CD8-positive, alpha-beta memory T cell (primary cell): Measurements from ENCODE around the gene SUGP1. TPM values are rescaled to one million over a fixed set of nuclear protein-coding genes. Genes with fewer than 3 reads are reported as not detected.
A peak's percentile ranks its signal among the peaks of the same experiment; 100 is the strongest.

Experiments
- CTCF ChIA-PET: fragments of 350-600 bp; sonication (Branson Sonifier 250); formaldehyde crosslinking; loops from one replicate; lab custom pipeline; 2021; ENCODE audit warnings: antibody characterized with exemption; lab: Charles Lee
- POLR2A ChIA-PET: fragments of 350-600 bp; sonication (Branson Sonifier 250); formaldehyde crosslinking; loops from one replicate; lab custom pipeline; 2021; ENCODE audit warnings: antibody characterized with exemption; lab: Charles Lee
- DNase-seq, 5 donors: peaks; one replicate each; pipeline versions ENCODE4 v3.0.0 to v3.0.0-alpha.2; 2020 to 2022; ENCODE audit warnings: mixed read lengths in 1 of 5
- H3K27ac ChIP-seq: one replicate; pipeline ENCODE4 v1.7.0; 2013; ENCODE audit warnings: low read depth, mild to moderate bottlenecking, low read length, moderate library complexity
- H3K27me3 ChIP-seq: 2 replicates; pipeline ENCODE4 v1.7.0; 2013; ENCODE audit warnings: low read length, mild to moderate bottlenecking; ENCODE audit not compliant: insufficient read depth, poor library complexity, severe bottlenecking
- H3K36me3 ChIP-seq: 2 replicates; pipeline ENCODE4 v1.7.0; 2013; ENCODE audit warnings: mild to moderate bottlenecking, low read length, moderate library complexity; ENCODE audit not compliant: insufficient read depth
- H3K4me1 ChIP-seq: 2 replicates; pipeline ENCODE4 v1.7.0; 2013; ENCODE audit warnings: mild to moderate bottlenecking, low read length, moderate library complexity; ENCODE audit not compliant: insufficient read depth
- H3K4me3 ChIP-seq: 2 replicates; pipeline ENCODE4 v1.7.0; 2013; ENCODE audit warnings: mild to moderate bottlenecking, low read length
- H3K9me3 ChIP-seq: 2 replicates; pipeline ENCODE4 v1.7.0; 2013; ENCODE audit warnings: mild to moderate bottlenecking, low read length
- H3K27ac Mint-ChIP-seq, 8 donors: one replicate each; pipeline ENCODE4 v1.8.0; 2020 to 2021; ENCODE audit warnings: mixed read lengths in 8 of 8, mild to moderate bottlenecking in 6 of 8, inconsistent platforms in 3 of 8, moderate library complexity in 3 of 8
- H3K27me3 Mint-ChIP-seq, 2 donors: one replicate each; pipeline ENCODE4 v1.8.0; 2020 to 2021; ENCODE audit warnings: mixed read lengths in 2 of 2, mild to moderate bottlenecking in 1 of 2, moderate library complexity in 1 of 2
- H3K36me3 Mint-ChIP-seq, 3 donors: one replicate each; pipeline ENCODE4 v1.8.0; 2020 to 2021; ENCODE audit warnings: mixed read lengths in 3 of 3, inconsistent platforms in 1 of 3, mild to moderate bottlenecking in 1 of 3
- H3K4me1 Mint-ChIP-seq, 3 donors: one replicate each; pipeline ENCODE4 v1.8.0; 2020 to 2021; ENCODE audit warnings: mixed read lengths in 3 of 3, inconsistent platforms in 1 of 3, mild to moderate bottlenecking in 1 of 3
- H3K4me3 Mint-ChIP-seq, 7 donors: one replicate each; pipeline ENCODE4 v1.8.0; 2020 to 2021; ENCODE audit warnings: mixed read lengths in 7 of 7, mild to moderate bottlenecking in 6 of 7, moderate library complexity in 4 of 7, inconsistent platforms in 2 of 7
- H3K9me3 Mint-ChIP-seq, 5 donors: one replicate each; pipeline ENCODE4 v1.8.0; 2020 to 2022; ENCODE audit warnings: mixed read lengths in 5 of 5, mild to moderate bottlenecking in 3 of 5, moderate library complexity in 2 of 5, inconsistent platforms in 1 of 5
- polyA plus RNA-seq: library from polyadenylated mRNA; unstranded; fragments of 300-500 nt; fragmentation: Illumina TruSeq; gene quantifications from one replicate; pipeline ENCODE4 v1.2.3, GENCODE V29; 2021
- total RNA-seq, 2 experiments: library from RNA; stranded (reverse); gene quantifications; one replicate each; pipeline ENCODE4 v1.2.3, GENCODE V29; 2021

Gene SUGP1
- total and polyA plus RNA-seq, 3 experiments from 2014 or later, result 40.8 to 65.9 (median 64.7) TPM

- Histone ChIP-seq H3K9me3 (no peaks in the 10 kb centered on the region), H3K36me3 (peaks cover 46% of the 10 kb centered on the region), H3K27ac (no peak overlapping the region), H3K27me3 (no peaks in the 10 kb centered on the region), H3K4me3 (no peak overlapping the region), H3K4me1 (no peaks in the 10 kb centered on the region)
- Mint-ChIP-seq H3K9me3 (no peaks in the 10 kb centered on the region), H3K4me1 (peaks cover 0 to 2% (median 0%) of the 10 kb centered on the region in 3 donors), H3K36me3 (peaks cover 0 to 93% (median 9%) of the 10 kb centered on the region in 3 donors), H3K27me3 (no peaks in the 10 kb centered on the region), H3K4me3 (no peak overlapping the region), H3K27ac (no peak overlapping the region)
- CTCF ChIA-PET, result no interaction called here
- POLR2A ChIA-PET, result no interaction called here
- no peak for DNase-seq
Measured at GRCh38 chr19:19305696-19306095, 14.6 kb downstream of the SUGP1 start.

- peaks cover 40% of the 10 kb centered on the region for H3K36me3 ChIP-seq
- H3K27me3 Mint-ChIP-seq, result no peaks in the 10 kb centered on the region
- peaks cover 0 to 93% (median 9%) of the 10 kb centered on the region in 3 donors for H3K36me3 Mint-ChIP-seq
- no peak overlapping the region for H3K27ac ChIP-seq
- no peaks in the 10 kb centered on the region for H3K9me3 ChIP-seq
- H3K4me3 ChIP-seq, result no peak overlapping the region
- no peaks in the 10 kb centered on the region for H3K27me3 ChIP-seq
- no peaks in the 10 kb centered on the region for H3K4me1 ChIP-seq
- POLR2A ChIA-PET, result no interaction called here
- DNase-seq, result no peak
- H3K9me3 Mint-ChIP-seq, result no peaks in the 10 kb centered on the region
- CTCF ChIA-PET, result no interaction called here
- H3K4me3 Mint-ChIP-seq, result no peak overlapping the region
- H3K27ac Mint-ChIP-seq, result no peak overlapping the region
- no peaks in the 10 kb centered on the region for H3K4me1 Mint-ChIP-seq
Measured at GRCh38 chr19:19305066-19305465, 15.2 kb downstream of the SUGP1 start.

- ChIA-PET CTCF (no interaction called here), POLR2A (interaction anchor here (0.5 kb wide), 1 partner anchor 1213 kb away, joined by 3 read pairs; no protein-coding TSS in a partner anchor)
Measured at GRCh38 chr19:19304186-19304965, 15.9 kb downstream of the SUGP1 start.

GRCh38 chr19:19303411-19303810 lies 16.9 kb downstream of the SUGP1 start:
- no peak overlapping the region for H3K4me3 Mint-ChIP-seq
- no peak overlapping the region for H3K4me3 ChIP-seq
- H3K4me1 ChIP-seq, result no peaks in the 10 kb centered on the region
- POLR2A ChIA-PET, result no interaction called here
- no peaks in the 10 kb centered on the region for H3K9me3 Mint-ChIP-seq
- H3K36me3 Mint-ChIP-seq, result peaks cover 0 to 90% (median 9%) of the 10 kb centered on the region in 3 donors
- H3K27ac Mint-ChIP-seq, result no peak overlapping the region
- H3K36me3 ChIP-seq, result peaks cover 37% of the 10 kb centered on the region
- H3K27ac ChIP-seq, result no peak overlapping the region
- no peaks in the 10 kb centered on the region for H3K9me3 ChIP-seq
- H3K27me3 ChIP-seq, result no peaks in the 10 kb centered on the region
- no peaks in the 10 kb centered on the region for H3K27me3 Mint-ChIP-seq
- CTCF ChIA-PET, result no interaction called here
- no peak for DNase-seq
- no peaks in the 10 kb centered on the region for H3K4me1 Mint-ChIP-seq

More at GRCh38 chr19:19304186-19304965, 15.9 kb downstream of the SUGP1 start:
- H3K36me3 ChIP-seq, result peaks cover 38% of the 10 kb centered on the region
- H3K9me3 Mint-ChIP-seq, result no peaks in the 10 kb centered on the region
- H3K27me3 ChIP-seq, result no peaks in the 10 kb centered on the region
- peak overlapping the region in 1 of 8 donors; percentile 50 for H3K27ac Mint-ChIP-seq
- H3K27me3 Mint-ChIP-seq, result no peaks in the 10 kb centered on the region
- H3K36me3 Mint-ChIP-seq, result peaks cover 0 to 90% (median 9%) of the 10 kb centered on the region in 3 donors
- DNase-seq, result no peak
- H3K9me3 ChIP-seq, result no peaks in the 10 kb centered on the region
- no peak overlapping the region for H3K4me3 Mint-ChIP-seq
- H3K4me1 Mint-ChIP-seq, result no peaks in the 10 kb centered on the region
- no peak overlapping the region for H3K4me3 ChIP-seq
- H3K27ac ChIP-seq, result no peak overlapping the region
- no peaks in the 10 kb centered on the region for H3K4me1 ChIP-seq

- Mint-ChIP-seq H3K4me1 (no peaks in the 10 kb centered on the region), H3K27ac (no peak overlapping the region), H3K36me3 (peaks cover 0 to 88% (median 10%) of the 10 kb centered on the region in 3 donors), H3K27me3 (no peaks in the 10 kb centered on the region), H3K9me3 (no peaks in the 10 kb centered on the region), H3K4me3 (no peak overlapping the region)
- no peaks in the 10 kb centered on the region for H3K27me3 ChIP-seq
- no peak overlapping the region for H3K4me3 ChIP-seq
- ChIA-PET CTCF (no interaction called here), POLR2A (no interaction called here)
- no peak overlapping the region for H3K27ac ChIP-seq
- DNase-seq, result no peak
- peaks cover 20% of the 10 kb centered on the region for H3K36me3 ChIP-seq
- no peaks in the 10 kb centered on the region for H3K4me1 ChIP-seq
- no peaks in the 10 kb centered on the region for H3K9me3 ChIP-seq
Measured at GRCh38 chr19:19300613-19301012, 19.7 kb downstream of the SUGP1 start.

- peaks cover 9 to 84% (median 17%) of the 10 kb centered on the region in 3 donors for H3K36me3 Mint-ChIP-seq
Measured at GRCh38 chr19:19297759-19298158, 22.6 kb downstream of the SUGP1 start.

GRCh38 chr19:19296953-19297689 lies 23.2 kb downstream of the SUGP1 start:
- ChIA-PET CTCF (no interaction called here), POLR2A (no interaction called here)
- Mint-ChIP-seq H3K27me3 (no peaks in the 10 kb centered on the region), H3K36me3 (peaks cover 15 to 86% (median 20%) of the 10 kb centered on the region in 3 donors), H3K4me3 (no peak overlapping the region), H3K4me1 (no peaks in the 10 kb centered on the region), H3K9me3 (peaks cover 0 to 2% (median 0%) of the 10 kb centered on the region in 5 donors), H3K27ac (peak overlapping the region in 3 of 8 donors; percentile 10 to 33 (median 17))
- Histone ChIP-seq H3K9me3 (no peaks in the 10 kb centered on the region), H3K4me3 (no peak overlapping the region), H3K36me3 (peaks cover 6% of the 10 kb centered on the region), H3K27ac (no peak overlapping the region), H3K27me3 (no peaks in the 10 kb centered on the region), H3K4me1 (no peaks in the 10 kb centered on the region)
- DNase-seq, result no peak

More at GRCh38 chr19:19297759-19298158, 22.6 kb downstream of the SUGP1 start:
- H3K4me1 ChIP-seq, result no peaks in the 10 kb centered on the region
- H3K27me3 ChIP-seq, result no peaks in the 10 kb centered on the region
- no peaks in the 10 kb centered on the region for H3K9me3 ChIP-seq
- H3K9me3 Mint-ChIP-seq, result peaks cover 0 to 2% (median 0%) of the 10 kb centered on the region in 5 donors
- no peak overlapping the region for H3K4me3 ChIP-seq
- POLR2A ChIA-PET, result no interaction called here
- H3K27ac Mint-ChIP-seq, result peak overlapping the region in 1 of 8 donors; percentile 33
- H3K27ac ChIP-seq, result no peak overlapping the region
- no peak overlapping the region for H3K4me3 Mint-ChIP-seq
- no peak for DNase-seq
- H3K4me1 Mint-ChIP-seq, result no peaks in the 10 kb centered on the region
- no peaks in the 10 kb centered on the region for H3K27me3 Mint-ChIP-seq
- H3K36me3 ChIP-seq, result peaks cover 9% of the 10 kb centered on the region
- CTCF ChIA-PET, result no interaction called here

GRCh38 chr19:19294914-19295313 lies 25.4 kb downstream of the SUGP1 start:
- peaks cover 27 to 80% (median 28%) of the 10 kb centered on the region in 3 donors for H3K36me3 Mint-ChIP-seq
- peaks cover 0 to 7% (median 0%) of the 10 kb centered on the region in 3 donors for H3K4me1 Mint-ChIP-seq
- ChIA-PET POLR2A (interaction anchor here (0.6 kb wide), 1 partner anchor 220 kb away, joined by 3 read pairs; no protein-coding TSS in a partner anchor), CTCF (no interaction called here)
- no peaks in the 10 kb centered on the region for H3K4me1 ChIP-seq
- DNase-seq, result no peak
- H3K36me3 ChIP-seq, result peaks cover 6% of the 10 kb centered on the region
- no peaks in the 10 kb centered on the region for H3K27me3 ChIP-seq
- no peaks in the 10 kb centered on the region for H3K9me3 ChIP-seq
- peak overlapping the region in 1 of 8 donors; percentile 50 for H3K27ac Mint-ChIP-seq
- no peaks in the 10 kb centered on the region for H3K27me3 Mint-ChIP-seq
- no peak overlapping the region for H3K27ac ChIP-seq
- peaks cover 0 to 5% (median 2%) of the 10 kb centered on the region in 5 donors for H3K9me3 Mint-ChIP-seq
- no peak overlapping the region for H3K4me3 ChIP-seq
- H3K4me3 Mint-ChIP-seq, result no peak overlapping the region
